Activated T-helper 1 cell treated with anti-CD3 and anti-CD28 coated beads, Interleukin-2, amount 50 U/mL, for 16 hours (primary cell): ENCODE data around the gene MPG.
A peak's percentile ranks its signal among the peaks of the same experiment; 100 is the strongest.

Experiments used
- DNase-seq, 2 donors: peaks; one replicate each; pipeline ENCODE4 v3.0.0-alpha.2; 2020; ENCODE audit warnings: low read depth in 1 of 2, low spot score in 1 of 2

MPG gene

DNA sequence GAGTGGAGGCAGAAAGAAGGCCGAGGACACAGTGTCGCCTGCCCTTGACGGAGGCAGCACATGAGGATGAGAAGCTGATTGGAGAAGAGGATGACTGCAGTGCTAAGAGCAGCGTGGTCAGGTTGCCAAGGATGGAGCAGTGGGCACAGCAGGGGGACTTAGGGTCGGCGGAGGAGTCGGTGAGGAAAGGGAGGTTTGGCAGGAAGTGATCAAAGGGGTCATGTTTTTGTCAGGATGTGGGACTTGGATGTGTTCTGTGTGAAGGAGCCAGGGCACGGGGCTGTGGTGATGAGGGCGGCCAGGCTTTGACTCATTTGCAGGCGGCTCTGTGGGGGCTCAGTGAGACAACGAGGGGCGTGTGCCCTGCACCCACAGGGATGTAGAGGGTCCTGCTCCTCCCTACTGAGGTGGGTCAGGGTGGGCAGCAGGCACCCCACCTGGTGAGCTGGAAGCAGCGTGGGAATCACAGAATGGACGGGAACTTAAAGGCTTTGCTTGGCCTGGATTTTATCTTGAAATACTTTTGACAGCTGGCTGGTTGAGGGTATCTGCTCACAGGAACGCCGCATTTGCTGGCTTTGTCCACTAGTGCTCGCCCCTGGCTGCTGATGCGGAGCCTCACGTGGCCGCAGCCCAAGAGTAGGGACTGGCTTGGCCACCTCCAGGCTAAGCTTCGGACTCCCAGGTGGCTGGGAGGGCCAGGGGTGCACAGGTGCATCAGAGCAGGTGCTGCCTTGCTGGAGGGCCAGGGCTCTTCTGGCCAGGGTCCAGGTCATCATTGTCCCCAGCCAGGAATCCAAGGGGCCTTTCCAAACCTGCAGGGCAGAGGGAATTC is 6.0 kb downstream of the MPG start:
- no peak for DNase-seq

- no peak for DNase-seq
These were observed 6.8 kb downstream of the MPG start for GRCh38 chr16:84718-85406.

- no peak for DNase-seq
These were observed 7.4 kb downstream of the MPG start for GRCh38 chr16:85407-85782.

DNA sequence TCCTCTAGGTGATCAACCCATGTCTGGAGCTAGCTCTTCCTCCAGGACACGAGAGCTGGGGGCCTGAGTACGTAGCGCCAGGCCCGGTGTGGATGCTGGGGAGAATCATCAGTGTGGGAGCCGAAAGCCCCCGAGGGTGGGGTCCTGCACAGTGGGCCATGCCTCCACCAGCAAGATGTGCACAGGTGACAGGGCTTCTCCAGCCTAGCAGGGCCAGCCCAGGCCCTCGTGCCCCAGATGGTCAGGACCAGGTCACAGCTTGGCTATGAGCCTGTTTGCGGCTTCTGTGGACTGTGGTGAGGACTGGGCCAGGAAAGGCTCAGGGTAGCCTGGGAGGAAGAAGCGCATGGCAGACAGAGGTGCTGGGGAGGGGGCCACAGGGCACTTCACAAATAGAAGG is 7.8 kb downstream of the MPG start:
- DNase-seq = no peak

GRCh38 chr16:86483-86952 is 8.5 kb downstream of the MPG start:
- no peak for DNase-seq

GRCh38 chr16:88613-89012 is 10.6 kb downstream of the MPG start:
- no peak for DNase-seq

DNA sequence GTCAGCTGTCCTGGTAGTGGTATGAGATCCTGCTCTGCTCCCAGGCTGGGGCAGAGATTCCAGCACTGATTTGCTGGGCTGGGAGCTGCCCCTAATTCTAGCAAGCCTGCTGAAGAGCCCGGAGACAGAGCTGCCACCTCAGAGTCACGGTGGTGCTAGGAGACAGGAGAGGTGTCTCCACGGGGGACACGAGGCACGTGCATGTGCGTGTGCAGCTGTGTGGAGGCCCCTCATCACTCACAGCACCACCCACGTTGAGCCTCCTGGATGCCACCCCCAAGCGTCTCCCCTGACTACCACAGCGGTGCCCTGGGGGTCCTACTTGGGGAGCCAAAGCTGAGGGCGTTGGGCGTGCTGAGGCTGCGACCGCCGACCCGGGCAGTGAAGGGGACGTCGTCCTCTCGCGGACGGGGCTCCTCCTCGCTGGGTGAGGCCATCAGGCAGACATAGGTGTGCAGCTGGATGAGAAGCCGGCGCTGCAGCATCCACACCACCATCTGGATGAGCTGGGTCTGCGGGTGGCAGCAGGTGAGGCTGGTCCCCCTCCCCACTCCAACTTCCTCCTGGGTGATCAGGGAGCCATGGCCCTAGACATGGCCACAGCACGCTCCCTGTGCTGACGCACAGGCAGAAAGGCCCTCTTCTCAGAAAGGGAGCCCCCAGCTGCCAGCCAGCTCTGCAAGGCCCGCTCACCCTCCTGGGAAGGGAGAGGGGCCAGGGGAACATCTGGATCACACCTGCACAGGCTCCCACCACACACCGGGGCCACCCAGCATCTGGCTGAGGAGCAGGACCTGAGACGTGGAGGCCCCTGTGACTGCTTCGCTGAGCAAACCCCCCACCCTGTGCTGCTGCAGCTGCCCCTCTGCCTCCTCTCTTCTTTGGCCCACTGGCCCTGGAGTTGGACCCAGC is 11.6 kb downstream of the MPG start:
- no peak for DNase-seq

- DNase-seq = no peak
These were observed 13.5 kb downstream of the MPG start for GRCh38 chr16:91484-91883.

DNA sequence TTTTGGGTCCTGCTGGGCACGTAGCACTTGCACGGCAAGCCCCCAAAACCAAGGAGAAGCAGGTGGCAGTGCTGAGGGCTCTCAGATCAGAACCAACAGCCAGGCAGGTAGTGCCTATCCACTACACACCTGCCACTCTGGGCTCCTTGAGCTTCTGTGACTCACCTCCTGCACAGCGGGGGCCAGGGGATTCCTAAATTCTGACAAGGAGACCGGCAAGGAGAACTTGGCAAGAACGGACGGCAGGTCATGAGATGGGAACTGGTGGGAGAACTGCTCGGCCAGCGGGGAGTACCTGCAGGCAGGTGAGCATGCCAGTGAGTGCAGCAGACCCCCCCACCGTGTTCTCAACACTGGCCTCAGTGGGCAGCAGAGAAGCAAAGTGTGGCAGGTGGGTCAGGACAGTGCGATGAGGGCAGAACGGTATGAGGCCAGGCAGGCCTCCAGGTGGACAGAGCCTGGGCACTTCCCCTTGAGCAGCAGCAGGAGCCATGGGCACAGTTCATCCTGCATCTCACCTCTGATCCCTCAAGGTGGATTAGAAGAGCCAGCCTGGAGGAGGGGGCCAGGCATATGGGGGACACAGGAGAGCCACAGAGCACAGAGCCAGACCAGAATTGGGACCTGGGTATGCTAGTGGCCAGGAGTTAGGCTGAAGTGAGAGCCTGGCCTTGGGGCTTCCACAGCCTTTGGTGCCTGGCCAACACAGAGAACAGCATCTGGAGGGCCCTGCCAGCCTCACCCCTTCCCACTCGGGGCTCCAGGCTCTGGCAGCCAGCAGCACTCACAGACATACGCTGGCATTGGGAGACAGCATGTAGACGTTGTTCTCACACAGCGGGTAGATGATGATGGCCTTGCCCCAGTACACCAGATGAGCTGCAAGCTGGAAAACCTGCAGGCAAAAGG is 14.7 kb downstream of the MPG start:
- no peak for DNase-seq

DNA sequence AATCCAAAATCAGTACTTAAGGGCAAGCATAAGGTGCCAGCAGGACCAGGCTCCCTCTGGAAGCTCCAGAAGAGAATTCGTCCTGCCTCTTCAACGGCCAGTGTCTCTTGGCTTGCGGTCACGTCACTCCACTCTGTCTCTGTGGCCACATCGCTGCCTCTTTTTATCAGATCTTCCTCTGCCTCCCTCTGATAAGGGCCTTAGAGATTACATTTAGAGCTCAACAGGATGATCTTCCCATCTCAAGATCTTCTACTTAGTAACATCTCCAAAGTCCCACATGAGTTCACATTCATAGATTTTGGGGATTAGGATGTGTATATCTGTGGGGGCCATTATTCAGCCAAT is 16.9 kb downstream of the MPG start:
- DNase-seq = no peak

DNA sequence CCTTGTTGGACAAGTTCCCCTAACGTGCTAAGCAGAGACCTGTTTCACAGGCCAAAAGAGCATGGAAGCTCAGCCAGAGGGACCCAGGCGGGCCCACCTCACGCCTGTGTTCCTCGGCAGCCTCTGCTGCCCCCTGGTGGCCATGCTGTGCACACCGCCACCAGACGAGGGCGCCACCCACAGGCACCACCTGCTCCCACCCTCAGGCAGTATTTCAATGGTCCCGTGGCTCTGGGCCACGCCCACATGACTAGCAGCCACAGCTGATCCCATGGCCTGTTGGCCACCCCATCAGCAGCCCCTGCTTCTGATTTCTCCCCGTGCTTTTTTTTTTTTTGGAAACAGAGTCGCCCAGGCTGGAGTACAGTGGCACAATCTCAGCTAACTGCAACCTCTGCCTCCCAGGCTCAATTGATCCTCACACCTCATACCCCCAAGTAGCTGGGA is 18.9 kb downstream of the MPG start:
- DNase-seq = peak; percentile 76 to 85

- no peak for DNase-seq
These were observed 19.8 kb downstream of the MPG start for GRCh38 chr16:97822-98221.

DNA sequence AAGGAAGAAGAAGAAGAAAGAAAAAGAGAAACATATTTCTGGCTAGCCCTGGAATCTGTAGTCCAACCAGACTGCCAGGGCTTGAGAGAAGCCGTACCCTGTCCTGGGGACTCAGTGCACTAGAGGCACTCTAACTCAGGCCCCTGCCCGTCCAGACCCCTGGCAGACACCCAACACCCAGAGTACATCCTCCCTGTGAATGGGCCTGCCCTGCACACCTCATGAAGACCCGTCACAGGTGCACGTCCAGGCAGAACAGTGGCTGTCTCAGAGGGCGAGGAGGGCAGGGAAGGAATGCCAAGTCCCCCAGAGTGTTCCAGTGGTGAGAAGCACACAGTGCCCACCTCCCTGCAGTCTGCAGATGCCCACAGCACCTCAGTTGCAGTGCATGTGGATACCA is 23.0 kb downstream of the MPG start:
- no peak for DNase-seq

GRCh38 chr16:101586-101985 is 23.6 kb downstream of the MPG start:
- no peak for DNase-seq

GRCh38 chr16:102060-102855 is 24.2 kb downstream of the MPG start:
- no peak for DNase-seq

DNA sequence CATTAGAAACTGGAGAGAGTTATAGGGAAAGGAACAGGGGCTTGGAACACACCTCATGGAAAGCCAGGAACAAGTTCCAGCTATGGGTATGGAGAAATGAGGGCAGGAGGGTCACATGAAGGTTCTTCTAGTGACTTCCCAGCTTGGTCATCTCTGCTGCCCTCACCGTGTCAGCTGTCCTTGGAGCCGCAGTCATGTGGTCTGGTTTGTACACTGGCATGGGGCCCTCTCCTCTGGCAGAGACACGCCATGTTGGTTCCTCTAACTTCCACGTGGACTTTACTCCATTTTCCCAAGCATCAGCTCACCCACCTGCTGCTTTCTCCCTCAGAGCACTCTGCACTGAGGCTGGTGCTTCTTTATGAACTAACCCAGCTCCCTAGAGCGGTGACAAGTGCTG is 26.3 kb downstream of the MPG start:
- DNase-seq = no peak

DNA sequence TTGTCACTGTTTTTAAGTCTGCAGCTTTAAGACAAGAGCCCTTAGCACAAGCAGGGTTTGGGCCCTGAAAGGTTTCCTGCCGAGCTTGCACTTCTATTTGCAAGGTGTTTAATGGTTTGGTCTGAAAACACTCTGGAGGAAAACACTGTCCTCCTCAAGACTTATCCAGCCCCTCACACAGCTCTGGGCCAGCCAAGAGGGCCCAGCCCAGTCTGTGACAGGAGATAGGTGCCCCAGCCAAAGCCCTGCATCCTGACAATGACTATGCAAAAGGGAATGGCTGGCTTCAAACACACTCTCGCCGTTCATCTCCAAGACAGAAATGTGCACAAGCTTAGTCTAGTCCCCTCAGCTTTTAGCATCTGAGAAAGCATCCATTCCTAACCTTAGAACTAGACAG is 26.9 kb downstream of the MPG start:
- no peak for DNase-seq

GRCh38 chr16:105521-105920 is 27.5 kb downstream of the MPG start:
- DNase-seq = no peak

- DNase-seq = peak in 1 of 2 donors; percentile 22
These were observed 28.7 kb downstream of the MPG start for GRCh38 chr16:106623-107324.
